Cortex of kidney (tissue), 1 donor: ENCODE results near the gene PRR22.
"Not testable (repeated sequence)": the region's sequence is repeated elsewhere in the genome, so short reads cannot be mapped to it uniquely, and the experiment has no call there.

Experiments
- DNase-seq: peaks from one replicate; lab custom pipeline; 2025; lab: John Stamatoyannopoulos, UW

Gene PRR22

GRCh38 chr19:5749505-5749904 lies 35.0 kb downstream of the PRR22 start:
- DNase-seq = no peak

GRCh38 chr19:5748920-5749319 lies 35.6 kb downstream of the PRR22 start:
- DNase-seq = not testable (repeated sequence)

GRCh38 chr19:5744999-5745398 lies 39.5 kb downstream of the PRR22 start:
- DNase-seq = not testable (repeated sequence)

- no peak for DNase-seq
These were observed 40.9 kb downstream of the PRR22 start for GRCh38 chr19:5743630-5744029.

GRCh38 chr19:5742051-5742450 lies 42.5 kb downstream of the PRR22 start:
- no peak for DNase-seq

- no peak for DNase-seq
These were observed 46.1 kb downstream of the PRR22 start for GRCh38 chr19:5738423-5738822.

- DNase-seq = not testable (repeated sequence)
These were observed 51.4 kb downstream of the PRR22 start for GRCh38 chr19:5733172-5733571.
